Measurements from ENCODE around the gene ECD.

- no peak for TF ChIP-seq EZH2 (IDR thresholded peaks at IDR 0.05; ENCODE audit: insufficient read depth, poor library complexity, severe bottlenecking)
- no peak for TF ChIP-seq EZH2phosphoT487 (IDR thresholded peaks at IDR 0.05; ENCODE audit: insufficient read depth, low read depth)
These were observed 36.5 kb downstream of the ECD start for GRCh38 chr10:73131301-73131700.

All from GM23248 (cell line).